GM19043 (cell line): Measurements from ENCODE around the gene LSS.
"Not testable (repeated sequence)": the region's sequence is repeated elsewhere in the genome, so short reads cannot be mapped to it uniquely, and the experiment has no call there.

ENCODE experiments used
- ATAC-seq: cut with Tn5 transposase; IDR thresholded peaks from one replicate; pipeline ENCODE4 v1.9.1; 2021; ENCODE audit warnings: low read depth; ENCODE audit not compliant: unreplicated experiment

LSS gene

DNA sequence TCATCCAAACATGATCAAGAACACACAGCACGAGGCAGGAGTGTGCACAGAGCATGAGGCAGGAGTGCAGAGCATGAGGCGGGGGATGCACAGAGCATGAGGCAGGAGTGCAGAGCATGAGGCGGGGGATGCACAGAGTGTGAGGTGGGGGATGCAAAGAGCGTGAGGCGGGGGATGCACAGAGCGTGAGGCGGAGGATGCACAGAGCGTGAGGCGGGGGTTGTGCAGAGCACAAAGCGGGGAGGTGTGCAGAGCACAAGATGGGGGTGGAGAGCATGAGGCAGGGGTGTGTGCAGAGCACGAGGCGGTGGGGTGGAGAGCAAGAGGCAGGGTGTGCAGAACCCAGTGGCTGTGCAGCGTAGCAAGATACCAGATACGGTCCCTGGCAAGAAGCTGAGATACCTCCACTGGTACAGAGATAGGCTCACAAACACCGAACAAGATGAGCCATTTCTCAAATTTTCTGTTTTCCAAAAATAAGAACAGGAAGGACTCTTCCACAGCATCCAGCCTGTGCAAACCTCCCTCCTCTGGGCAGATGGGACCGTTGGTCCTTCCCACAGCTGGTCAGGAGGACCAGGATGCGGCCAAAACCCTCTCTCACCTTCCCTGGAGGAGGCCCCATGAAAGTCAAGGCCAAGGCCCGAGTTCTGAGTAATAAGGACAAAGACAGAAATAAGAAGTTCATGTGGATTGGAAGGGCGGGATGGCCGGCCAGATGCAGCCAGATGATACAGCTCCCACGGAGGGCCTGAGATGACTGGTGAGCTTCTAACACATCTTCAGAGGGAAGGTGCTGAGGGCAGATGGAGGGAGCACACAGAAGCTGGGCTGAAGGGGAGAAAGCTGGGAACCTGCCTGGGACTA, 56.3 kb downstream of the LSS start:
- ATAC-seq, result no peak

DNA sequence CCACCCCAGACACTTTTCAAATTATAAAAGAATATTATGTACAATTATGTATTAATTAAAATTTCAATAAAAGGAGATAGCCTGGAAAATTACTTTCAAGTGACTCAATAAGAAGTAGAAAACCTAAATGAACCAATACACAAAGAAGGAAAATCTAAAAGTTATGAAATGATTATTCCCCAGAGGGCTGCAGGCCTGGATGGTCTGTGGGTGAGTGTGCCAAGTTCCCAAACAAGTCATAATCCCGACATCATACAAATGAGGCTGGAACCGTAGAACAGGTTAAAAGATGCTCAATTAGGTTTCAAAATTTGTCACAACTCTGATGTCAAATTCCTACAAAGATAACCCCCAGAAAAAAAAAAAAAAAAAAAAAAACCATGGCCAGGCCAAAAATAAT, 57.0 kb downstream of the LSS start:
- no peak for ATAC-seq

DNA sequence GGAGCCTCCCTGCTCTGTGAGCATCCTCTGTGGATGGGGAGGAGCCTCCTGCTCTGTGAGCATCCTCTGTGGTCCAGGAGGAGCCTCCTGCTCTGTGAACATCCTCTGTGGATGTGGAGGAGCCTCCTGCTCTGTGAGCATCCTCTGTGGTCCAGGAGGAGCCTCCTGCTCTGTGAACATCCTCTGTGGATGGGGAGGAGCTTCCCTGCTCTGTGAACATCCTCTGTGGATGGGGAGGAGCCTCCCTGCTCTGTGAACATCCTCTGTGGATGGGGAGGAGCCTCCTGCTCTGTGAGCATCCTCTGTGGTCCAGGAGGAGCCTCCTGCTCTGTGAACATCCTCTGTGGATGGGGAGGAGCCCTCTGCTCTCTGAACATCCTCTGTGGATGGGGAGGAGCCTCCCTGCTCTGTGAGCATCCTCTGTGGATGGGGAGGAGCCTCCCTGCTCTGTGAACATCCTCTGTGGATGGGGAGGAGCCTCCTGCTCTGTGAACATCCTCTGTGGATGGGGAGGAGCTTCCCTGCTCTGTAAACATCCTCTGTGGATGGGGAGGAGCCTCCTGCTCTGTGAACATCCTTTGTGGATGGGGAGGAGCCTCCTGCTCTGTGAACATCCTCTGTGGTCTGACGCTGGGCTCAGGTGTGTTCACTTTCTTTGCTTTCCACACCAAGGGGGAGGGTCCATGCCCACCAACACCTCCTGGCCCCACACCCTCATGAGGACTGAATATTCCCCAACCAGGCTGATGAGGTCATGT, 58.0 kb downstream of the LSS start:
- ATAC-seq, result not testable (repeated sequence)

DNA sequence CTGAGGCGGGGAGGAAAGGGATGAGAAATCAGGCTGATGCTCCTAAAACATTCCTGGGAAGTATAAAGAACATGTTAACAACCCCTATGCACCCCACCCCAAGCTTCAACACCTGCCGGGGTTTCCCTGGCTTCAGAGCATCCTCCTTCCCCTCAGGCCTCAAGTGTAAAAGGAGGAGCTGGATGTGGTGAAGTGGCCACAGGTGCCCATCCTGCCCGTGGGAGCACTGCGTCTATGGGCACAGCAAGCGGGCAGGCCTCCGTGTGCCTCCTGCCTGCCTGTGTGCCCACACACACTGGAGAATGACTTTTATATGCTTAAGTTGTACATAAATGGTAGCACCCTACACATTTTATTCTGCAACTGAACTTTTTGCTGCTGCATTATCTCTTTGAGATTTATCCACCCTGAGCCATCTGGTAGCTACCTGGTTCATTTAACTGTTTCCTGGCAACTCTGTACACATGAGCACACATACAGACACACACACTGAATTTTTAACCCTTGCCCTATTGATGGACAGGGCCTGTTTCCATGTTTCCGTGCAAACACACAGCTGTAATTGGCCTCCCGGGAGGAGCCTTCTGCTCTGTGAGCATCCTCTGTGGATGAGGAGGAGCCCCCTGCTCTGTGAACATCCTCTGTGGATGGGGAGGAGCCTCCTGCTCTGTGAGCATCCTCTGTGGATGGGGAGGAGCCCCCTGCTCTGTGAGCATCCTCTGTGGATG, 59.8 kb downstream of the LSS start:
- no peak for ATAC-seq

DNA sequence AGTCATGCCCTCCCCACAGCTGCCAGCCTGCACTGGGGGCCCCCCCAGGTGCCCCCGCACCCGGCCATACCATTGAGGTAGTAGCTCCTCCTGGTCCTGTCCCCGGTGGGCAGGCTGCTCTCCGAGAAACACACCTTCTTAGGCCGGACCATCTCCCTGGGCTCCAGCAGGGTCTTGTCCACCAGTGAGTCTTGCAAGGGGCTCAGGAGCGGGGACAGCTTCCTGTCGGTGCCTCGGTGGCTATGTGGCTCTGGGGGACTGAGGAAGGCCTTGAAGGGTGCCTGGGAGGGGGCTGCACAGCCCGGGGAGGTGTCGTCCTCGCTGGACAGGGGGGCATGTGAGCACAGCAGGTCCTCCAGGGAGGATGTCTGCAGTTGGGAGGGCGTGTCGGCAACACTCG, 60.3 kb downstream of the LSS start:
- ATAC-seq, result no peak

DNA sequence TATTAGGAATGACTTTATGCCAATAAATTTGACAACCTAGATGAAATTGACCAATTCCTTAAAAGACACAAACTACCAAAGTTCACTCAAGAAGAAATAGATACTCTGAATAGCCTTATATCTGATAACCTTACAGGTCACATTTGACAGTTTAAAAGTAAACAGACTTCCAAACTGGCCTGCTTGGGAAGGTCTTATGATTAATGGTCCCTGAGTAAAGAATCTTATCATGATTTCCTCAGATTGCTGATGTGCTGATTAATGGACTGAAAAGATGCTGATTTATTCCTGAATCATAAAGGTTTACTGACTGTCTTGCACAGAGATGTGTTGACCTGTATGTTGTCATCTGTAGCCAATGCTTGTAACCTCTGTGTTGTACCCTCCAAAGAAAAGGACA, 63.5 kb downstream of the LSS start:
- no peak for ATAC-seq

DNA sequence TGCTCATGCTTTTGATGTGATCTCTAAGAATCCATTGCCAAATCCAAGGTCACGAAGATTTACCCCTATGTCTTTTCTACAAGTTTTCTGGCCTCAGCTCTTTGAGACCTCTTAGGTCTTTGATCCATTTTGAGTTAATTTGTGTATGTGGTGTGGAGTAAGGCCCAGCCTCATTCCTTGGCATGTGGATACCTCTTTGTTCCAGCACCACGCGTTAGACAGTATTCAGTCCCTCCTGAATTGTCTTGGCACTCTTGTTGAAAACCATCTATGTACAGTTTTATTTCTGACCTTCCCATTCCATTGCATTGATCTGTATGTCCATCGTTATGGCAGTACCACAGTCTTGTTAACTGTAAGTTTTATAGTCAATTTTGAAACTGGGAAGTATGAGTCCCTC, 65.2 kb downstream of the LSS start:
- no peak for ATAC-seq

DNA sequence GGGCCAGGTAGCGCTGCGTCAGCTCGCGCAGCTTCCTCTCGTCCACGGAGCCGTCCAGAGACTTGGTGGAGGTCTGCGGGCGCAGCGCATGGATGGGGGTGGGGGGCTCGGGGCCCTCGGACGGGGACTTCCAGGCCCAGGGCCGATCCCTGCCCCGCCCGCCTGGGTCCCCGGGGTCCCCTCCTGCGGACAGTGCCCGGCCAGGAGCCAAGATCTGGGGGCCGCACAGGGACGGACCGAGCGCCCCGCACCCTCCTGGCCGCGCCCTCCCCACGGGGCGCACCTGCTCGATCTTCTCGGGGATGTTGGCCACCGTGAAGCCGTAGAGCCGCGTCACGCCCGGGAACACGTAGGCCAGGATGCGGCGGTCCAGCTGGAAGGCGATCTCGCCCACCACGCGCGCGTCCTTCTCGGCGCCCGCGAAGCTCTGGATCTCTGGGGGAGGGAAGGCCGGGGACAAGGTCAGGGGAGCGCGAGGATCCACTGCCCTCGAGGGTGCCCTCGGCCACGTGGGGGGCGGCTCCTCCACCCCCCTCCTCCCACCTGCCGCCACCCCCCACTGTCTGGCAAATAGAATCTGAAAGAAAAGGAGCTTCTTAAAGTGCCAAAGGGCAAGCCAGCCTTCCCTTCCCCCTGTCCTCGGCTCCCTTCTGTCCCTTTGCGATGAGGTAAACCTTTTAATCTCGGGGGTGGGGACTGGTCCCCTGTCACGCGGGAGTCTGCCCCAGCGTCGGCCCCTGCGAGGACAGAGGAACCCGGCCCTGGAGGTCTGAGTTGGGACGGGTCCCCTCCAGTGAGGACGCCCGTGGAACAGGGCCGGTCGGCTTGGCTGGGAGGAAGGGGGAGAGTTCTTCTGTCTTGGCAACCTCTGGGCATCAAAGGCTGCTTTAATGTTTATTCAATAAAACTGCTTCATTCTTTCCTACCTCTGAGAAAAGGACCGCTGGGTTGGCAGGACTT, 66.7 kb downstream of the LSS start:
- no peak for ATAC-seq

DNA sequence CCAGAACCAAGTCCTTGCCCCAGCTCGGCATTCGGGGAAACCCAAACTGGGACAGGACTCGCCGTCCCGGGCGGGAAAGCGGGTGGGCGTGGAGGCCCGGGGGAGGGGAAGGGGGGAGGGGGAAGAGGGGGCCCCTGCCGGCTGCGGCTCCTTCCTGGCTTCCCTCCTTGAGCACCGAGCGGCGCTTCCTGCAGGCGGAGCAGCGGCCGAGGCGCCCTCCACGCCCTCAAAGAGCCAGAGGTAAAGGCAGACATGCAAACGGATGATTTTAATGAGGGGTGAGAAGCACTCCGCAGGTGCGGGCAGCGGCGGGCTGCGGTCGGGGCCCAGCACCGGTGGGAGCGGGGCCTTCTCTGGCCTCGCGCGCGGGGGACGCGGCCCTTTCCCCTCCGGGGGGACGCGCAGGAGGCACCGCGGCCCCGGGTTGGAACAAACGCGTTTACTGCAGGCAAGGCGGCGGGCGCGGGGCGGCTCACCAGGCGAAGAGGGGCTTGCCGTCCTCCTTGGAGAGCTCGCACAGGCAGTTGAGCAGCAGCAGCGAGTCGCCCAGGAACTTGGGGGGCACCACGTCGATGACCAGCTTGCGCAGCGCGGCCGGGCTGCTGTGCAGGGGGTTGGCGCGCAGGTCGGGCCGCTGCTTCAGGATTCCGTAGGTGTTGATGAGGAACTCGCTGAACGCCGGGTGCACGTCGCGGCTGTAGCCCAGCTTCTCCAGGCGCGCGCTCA, 67.5 kb downstream of the LSS start:
- ATAC-seq, result no peak

DNA sequence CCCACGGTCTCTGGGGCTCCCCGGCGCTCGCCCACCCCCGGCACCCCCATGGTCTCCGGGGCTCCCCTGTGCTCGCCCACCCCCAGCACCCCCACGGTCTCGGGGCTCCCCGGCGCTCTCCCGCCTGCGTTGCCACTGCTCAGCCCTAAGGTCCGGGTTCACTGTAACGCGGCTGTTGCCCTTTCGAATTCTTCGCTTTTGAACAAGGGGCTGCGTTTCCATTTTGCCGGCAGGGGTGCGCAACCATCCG, 68.0 kb downstream of the LSS start:
- no peak for ATAC-seq

DNA sequence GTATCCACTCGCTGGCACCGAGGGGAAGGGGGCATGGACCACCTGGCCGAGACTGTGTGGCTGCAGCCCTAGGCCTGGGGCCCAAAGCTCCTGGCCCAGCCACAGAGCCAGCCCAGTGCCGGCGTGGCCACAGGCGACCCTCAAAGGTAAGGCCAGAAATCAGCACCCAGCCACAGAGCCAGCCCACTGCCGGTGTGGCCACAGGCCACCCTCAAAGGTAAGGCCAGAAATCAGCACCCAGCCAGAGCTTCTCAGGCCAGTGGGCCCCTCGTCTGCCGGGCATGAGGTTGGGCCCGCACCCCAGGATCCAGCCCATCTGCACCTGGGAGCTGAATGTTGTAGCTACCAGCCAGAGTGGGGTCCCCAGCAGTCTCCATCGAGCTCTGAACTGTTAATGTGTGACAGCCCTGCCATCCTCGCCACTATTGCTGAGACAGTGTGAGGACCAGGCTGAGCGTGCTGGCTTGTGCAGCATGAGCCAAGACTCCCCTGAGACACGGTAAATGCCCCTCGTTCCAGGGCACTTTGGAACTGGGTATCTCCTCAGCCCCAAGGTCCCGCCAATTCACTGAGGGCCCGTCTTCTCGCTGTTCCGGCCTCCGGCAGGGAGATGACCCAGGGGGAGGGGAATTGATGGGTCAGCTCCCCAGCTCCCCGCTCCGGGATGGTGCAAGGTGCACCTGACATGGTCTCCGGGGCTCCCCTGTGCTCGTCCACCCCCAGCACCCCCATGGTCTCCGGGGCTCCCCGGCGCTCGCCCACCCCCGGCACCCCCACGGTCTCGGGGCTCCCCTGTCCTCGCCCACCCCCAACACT, 68.5 kb downstream of the LSS start:
- no peak for ATAC-seq

DNA sequence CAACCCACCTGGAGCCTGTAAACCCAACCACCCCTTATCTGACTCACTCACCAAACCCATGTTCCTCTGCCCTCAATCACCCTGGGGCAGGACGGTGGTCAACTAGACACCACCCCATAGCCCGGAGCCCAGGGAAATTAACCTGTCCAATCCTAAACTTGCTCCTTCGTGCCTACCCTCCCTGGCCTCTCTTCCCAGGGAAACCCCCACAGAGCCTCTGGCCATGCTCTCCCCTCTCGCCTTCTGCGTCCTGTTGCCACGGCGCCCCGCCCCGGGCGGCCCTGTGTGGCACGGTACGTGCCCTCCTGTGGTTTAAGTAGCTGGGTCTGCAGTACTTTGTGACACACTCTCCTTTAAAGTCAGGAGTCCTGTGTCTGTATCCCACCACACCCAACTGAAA, 69.2 kb downstream of the LSS start:
- no peak for ATAC-seq

DNA sequence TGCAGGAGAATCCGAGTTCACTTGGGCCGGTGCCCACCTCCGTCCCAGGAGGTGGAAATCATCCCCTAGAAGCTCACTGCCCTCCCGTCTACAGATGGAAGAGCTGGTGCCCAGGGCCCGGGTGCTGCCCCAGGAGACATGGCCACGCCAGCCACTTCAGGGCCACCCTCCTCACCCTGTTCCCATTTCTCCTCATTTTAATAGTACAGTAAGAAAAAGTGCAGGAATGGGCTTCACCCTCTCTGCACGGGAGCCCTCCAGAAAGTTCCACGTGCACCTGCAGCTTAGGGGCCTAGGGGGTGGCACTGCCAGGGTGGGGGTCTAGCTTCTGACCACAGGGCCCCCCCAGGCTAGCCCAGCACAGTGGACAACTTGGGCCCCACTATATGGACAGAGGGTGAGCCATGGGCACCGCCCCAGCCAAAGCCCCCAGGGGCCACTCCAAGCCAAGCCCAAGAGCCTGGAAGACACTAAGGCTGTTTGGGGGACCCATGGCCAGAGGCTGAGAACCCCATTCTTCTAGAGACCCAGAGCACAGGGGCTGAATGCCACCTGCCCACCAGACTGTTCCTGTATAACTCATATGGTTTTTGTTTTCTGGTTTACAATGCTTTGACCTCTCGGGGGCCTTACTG, 69.8 kb downstream of the LSS start:
- ATAC-seq, result no peak

DNA sequence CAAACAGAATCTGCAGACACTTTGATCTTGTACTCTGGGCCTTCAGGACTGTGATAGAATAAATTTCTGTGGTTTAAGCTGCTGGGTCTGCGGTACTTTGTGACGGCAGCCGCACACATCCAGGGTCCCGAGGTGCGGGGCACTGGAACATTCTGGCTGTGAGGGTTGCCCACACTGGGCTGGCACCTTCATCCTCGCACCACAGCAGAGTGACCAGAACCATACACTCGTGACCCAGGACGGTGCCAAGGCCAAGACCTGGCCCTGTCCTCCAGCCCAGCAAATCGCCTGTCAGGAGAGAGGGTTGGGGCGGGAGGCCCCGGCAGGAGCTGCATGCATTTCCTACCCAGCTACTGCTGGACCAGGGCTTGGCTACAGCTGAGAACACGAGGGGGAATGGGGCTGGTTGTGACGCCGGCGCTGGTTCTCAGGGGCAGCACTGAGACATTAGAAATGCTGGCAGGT, 70.6 kb downstream of the LSS start:
- no peak for ATAC-seq

DNA sequence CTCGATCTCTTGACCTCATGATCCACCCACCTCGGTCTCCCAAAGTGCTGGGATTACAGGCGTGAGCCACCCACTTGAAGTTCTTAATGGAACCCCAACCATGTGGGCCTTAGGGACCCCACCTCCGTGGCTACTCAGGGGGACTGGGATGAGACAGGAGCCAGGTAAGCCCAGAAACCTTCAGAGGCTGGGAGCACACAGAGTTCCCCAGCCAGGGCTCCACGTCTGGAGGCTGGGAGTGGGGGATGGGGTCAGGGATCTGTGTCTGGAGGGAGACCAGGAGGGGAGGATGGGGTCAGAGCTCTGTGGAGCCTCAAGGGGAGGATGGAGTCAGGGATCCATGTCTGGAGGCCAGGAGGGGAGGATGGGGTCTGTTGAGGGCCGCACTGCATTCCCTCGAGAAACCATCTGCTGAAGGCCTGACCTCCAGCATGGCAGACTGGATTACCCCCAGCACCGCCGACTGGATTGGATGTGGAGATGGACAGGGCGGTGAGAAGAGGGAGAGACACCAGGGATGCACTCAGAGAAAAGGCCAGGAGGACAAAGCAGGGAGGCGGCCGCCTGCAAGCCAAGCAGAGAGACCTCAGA, 71.1 kb downstream of the LSS start:
- ATAC-seq, result no peak

DNA sequence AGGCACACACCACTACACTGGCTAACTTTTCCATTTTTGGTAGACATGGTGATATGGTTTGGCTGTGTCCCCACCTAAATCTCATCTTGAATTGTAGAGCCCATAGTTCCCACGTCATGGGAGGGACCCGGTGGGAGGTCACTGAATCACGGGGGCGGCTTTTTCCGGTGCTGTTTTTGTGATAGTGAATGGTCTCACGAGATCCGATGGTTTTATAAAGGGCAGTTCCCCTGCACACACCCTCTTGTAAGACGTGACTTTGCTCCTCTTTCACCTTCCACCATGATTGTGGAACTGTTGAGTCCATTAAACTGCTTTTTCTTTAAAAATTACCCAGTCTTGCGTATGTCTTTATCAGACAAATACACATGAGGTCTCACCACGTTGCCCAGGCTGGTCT, 71.9 kb downstream of the LSS start:
- no peak for ATAC-seq

DNA sequence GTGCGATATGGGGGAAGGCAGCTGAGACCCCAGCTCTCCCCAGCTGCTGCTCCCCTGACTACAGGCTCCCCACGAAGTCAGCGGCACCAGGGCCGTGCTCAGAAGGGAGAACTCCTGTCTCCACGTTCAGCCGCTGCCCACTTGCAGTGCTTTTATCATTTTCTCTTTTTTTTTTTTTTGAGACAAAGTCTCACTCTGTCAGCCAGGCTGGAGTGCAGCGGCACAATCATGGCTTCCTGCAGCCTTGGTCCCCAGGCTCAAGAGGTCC, 72.3 kb downstream of the LSS start:
- ATAC-seq, result no peak
